ENCODE results near the gene LSM12.

DNA sequence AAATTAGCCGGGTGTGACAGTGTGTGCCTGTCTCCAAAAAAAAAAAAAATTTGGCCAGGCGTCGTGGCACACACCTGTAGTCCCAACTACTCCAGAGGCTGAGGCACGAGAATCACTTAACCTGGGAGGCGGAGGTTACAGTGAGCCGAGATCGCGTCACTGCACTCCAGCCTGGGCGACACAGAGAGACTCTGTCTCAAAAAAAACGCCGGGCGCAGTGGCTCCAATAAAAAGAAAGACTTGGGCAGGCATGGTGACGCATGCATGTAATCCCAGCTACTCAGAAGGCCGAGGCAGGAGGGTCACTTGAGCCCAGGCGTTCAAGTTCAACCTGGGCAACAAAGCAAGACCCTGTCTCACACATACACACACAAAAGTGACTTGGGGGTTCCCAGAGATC is 3.6 kb downstream of the LSM12 start:
- TF ChIP-seq, protein P1, sequence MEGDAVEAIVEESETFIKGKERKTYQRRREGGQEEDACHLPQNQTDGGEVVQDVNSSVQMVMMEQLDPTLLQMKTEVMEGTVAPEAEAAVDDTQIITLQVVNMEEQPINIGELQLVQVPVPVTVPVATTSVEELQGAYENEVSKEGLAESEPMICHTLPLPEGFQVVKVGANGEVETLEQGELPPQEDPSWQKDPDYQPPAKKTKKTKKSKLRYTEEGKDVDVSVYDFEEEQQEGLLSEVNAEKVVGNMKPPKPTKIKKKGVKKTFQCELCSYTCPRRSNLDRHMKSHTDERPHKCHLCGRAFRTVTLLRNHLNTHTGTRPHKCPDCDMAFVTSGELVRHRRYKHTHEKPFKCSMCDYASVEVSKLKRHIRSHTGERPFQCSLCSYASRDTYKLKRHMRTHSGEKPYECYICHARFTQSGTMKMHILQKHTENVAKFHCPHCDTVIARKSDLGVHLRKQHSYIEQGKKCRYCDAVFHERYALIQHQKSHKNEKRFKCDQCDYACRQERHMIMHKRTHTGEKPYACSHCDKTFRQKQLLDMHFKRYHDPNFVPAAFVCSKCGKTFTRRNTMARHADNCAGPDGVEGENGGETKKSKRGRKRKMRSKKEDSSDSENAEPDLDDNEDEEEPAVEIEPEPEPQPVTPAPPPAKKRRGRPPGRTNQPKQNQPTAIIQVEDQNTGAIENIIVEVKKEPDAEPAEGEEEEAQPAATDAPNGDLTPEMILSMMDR (IDR thresholded peaks at IDR 0.05) = no peak
- TF ChIP-seq NRF1 (IDR thresholded peaks at IDR 0.05; ENCODE audit: low read depth, low read length) = no peak
- no peak for TF ChIP-seq TAF1 (IDR thresholded peaks at IDR 0.05; ENCODE audit: borderline replicate concordance, low read depth, low read length)
- no peak for TF ChIP-seq RFX5 (IDR thresholded peaks at IDR 0.05; ENCODE audit: low read length)
- TF ChIP-seq RAD21 (IDR thresholded peaks at IDR 0.05; ENCODE audit: low read length) = no peak
- no peak for TF ChIP-seq SMC3 (IDR thresholded peaks at IDR 0.05; ENCODE audit: low read depth, low read length)
